ENCODE measurements around the gene FAM72C.
"Not testable (repeated sequence)": the region's sequence is repeated elsewhere in the genome, so short reads cannot be mapped to it uniquely, and the experiment has no call there.

FAM72C gene

DNA sequence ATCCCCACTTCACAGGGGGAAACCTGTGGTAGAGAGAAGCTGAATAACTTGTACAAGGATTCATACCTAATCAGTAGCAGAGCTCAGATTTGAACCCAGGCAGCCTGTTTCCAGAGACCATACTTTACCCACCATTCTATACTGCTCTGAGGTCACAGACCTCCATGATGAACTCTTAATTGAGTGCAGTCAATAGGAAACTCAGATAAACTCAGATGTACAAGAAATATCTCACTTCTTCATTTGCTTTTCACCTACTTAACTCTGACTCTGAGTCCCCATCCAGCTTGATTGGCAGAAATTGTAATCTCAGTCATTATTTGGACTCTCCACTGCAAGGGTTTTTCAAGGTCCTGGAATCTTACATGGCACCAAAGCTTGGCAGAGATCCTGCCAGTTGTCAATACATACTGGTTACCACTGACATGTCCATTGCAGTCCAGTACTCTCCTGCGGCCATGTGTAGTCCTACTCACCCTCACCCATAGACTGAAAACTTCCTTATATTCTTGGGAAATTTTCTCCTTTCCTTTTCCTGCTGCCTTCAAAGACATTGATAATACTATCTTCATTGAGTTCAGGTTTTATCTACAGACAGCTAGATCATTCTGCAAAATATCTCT is 29.4 kb downstream of the FAM72C start:
- H3K9me3 ChIP-seq (ENCODE audit: control insufficient read depth, insufficient read depth, low read depth, low read length); H3K27ac ChIP-seq (ENCODE audit: extremely low read depth, low read depth, low read length); CTCF ChIA-PET; POLR2A ChIA-PET; H3K36me3 ChIP-seq (ENCODE audit: control insufficient read depth in 2 of 2, insufficient read depth in 1 of 2, low read length in 2 of 2); H3K4me3 ChIP-seq (ENCODE audit: low read depth, low read length); H3K4me1 ChIP-seq (ENCODE audit: control insufficient read depth, insufficient read depth, low read length): not testable (repeated sequence)

- H3K4me1 ChIP-seq (ENCODE audit: control insufficient read depth, insufficient read depth, low read length); H3K27ac ChIP-seq (ENCODE audit: extremely low read depth, low read depth, low read length); POLR2A ChIA-PET; CTCF ChIA-PET; H3K4me3 ChIP-seq (ENCODE audit: low read depth, low read length); H3K9me3 ChIP-seq (ENCODE audit: control insufficient read depth, insufficient read depth, low read depth, low read length); H3K36me3 ChIP-seq (ENCODE audit: control insufficient read depth in 2 of 2, insufficient read depth in 1 of 2, low read length in 2 of 2): not testable (repeated sequence)
Observed at GRCh38 chr1:143939666-143940065, 32.1 kb downstream of the FAM72C start.

GRCh38 chr1:143938922-143939321 is 32.9 kb downstream of the FAM72C start:
- H3K36me3 ChIP-seq (ENCODE audit: control insufficient read depth in 2 of 2, insufficient read depth in 1 of 2, low read length in 2 of 2); POLR2A ChIA-PET; H3K4me3 ChIP-seq (ENCODE audit: low read depth, low read length); H3K27ac ChIP-seq (ENCODE audit: extremely low read depth, low read depth, low read length); CTCF ChIA-PET; H3K4me1 ChIP-seq (ENCODE audit: control insufficient read depth, insufficient read depth, low read length); H3K9me3 ChIP-seq (ENCODE audit: control insufficient read depth, insufficient read depth, low read depth, low read length): not testable (repeated sequence)

GRCh38 chr1:143936457-143937115 is 35.2 kb downstream of the FAM72C start:
- H3K4me1 ChIP-seq (ENCODE audit: control insufficient read depth, insufficient read depth, low read length); POLR2A ChIA-PET; H3K36me3 ChIP-seq (ENCODE audit: control insufficient read depth in 2 of 2, insufficient read depth in 1 of 2, low read length in 2 of 2); CTCF ChIA-PET; H3K27ac ChIP-seq (ENCODE audit: extremely low read depth, low read depth, low read length); H3K4me3 ChIP-seq (ENCODE audit: low read depth, low read length); H3K9me3 ChIP-seq (ENCODE audit: control insufficient read depth, insufficient read depth, low read depth, low read length): not testable (repeated sequence)
- TF ChIP-seq ZNF654 (tag by site-specific recombination; IDR thresholded peaks at IDR 0.05; ENCODE audit: low read depth) = peak; percentile 26

DNA sequence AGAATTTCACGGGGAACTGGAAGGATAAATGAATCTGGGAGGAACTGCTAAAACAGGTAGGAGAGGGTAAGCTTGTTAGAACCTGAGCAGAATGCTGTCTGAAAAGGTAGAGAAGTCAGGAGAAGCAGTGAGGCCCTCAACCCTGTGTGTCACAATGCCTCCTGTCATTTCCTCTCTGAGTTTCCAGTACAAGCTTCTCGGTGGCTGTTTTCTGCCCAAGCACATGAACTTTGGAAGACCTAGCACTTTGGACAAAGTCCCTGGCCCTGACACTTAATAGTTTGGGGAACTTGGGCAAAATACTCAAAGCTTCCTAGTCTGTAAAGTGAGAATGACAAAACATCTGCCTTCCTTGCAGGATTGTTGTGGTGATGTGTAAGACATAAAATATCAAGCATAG is 52.7 kb downstream of the FAM72C start:
- POLR2A ChIA-PET; H3K36me3 ChIP-seq (ENCODE audit: control insufficient read depth in 2 of 2, insufficient read depth in 1 of 2, low read length in 2 of 2); H3K9me3 ChIP-seq (ENCODE audit: control insufficient read depth, insufficient read depth, low read depth, low read length); H3K4me3 ChIP-seq (ENCODE audit: low read depth, low read length); H3K4me1 ChIP-seq (ENCODE audit: control insufficient read depth, insufficient read depth, low read length); CTCF ChIA-PET; H3K27ac ChIP-seq (ENCODE audit: extremely low read depth, low read depth, low read length): not testable (repeated sequence)

DNA sequence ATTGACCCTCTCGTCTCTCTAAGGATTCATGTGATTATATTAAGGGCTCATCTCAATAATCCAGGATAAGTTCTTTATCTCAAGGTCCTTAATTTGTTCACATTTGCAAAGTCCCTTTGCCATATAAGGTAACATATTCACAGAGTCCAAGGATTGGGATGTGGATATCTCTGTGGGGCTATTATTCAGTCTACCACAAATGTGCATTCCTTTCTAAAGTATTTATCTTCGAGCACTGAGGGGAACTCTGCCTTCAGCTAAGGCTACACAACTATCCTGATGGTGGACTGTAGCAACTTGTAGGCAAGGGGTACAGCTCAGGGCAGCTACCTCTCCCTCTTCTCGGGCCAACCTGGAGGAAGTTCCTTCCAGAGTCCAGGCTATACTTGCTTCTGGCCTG is 53.2 kb downstream of the FAM72C start:
- H3K36me3 ChIP-seq (ENCODE audit: control insufficient read depth in 2 of 2, insufficient read depth in 1 of 2, low read length in 2 of 2); H3K4me1 ChIP-seq (ENCODE audit: control insufficient read depth, insufficient read depth, low read length); CTCF ChIA-PET; H3K9me3 ChIP-seq (ENCODE audit: control insufficient read depth, insufficient read depth, low read depth, low read length); POLR2A ChIA-PET; H3K27ac ChIP-seq (ENCODE audit: extremely low read depth, low read depth, low read length); H3K4me3 ChIP-seq (ENCODE audit: low read depth, low read length): not testable (repeated sequence)

DNA sequence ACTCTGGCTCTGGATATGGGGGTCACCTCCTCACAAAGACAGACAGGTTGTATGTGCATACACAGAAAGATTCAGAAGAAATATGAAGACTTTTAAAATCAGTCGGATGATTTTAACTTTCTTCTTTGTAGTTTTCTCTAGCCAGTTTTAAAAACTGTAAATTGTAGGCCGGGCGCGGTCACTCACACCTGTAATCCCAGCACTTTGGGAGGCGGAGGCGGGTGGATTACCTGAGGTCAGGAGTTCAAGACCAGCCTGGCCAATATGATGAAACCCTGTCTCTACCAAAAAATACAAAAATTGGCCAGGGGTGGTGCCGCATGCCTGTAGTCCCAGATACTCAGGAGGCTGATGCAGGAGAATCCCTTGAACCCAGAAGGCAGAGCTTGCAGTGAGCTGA is 58.1 kb downstream of the FAM72C start:
- POLR2A ChIA-PET; H3K4me1 ChIP-seq (ENCODE audit: control insufficient read depth, insufficient read depth, low read length); CTCF ChIA-PET; H3K4me3 ChIP-seq (ENCODE audit: low read depth, low read length); H3K9me3 ChIP-seq (ENCODE audit: control insufficient read depth, insufficient read depth, low read depth, low read length); H3K36me3 ChIP-seq (ENCODE audit: control insufficient read depth in 2 of 2, insufficient read depth in 1 of 2, low read length in 2 of 2); H3K27ac ChIP-seq (ENCODE audit: extremely low read depth, low read depth, low read length): not testable (repeated sequence)
